HG02938 (cell line): ENCODE measurements around the gene CD177.
"Not testable (repeated sequence)": the region's sequence is repeated elsewhere in the genome, so short reads cannot be mapped to it uniquely, and the experiment has no call there.

ENCODE experiments used
- ATAC-seq: cut with Tn5 transposase; IDR thresholded peaks from one replicate; pipeline ENCODE4 v1.9.1; 2021; ENCODE audit warnings: mild to moderate bottlenecking, moderate library complexity; ENCODE audit not compliant: unreplicated experiment

The CD177 gene

DNA sequence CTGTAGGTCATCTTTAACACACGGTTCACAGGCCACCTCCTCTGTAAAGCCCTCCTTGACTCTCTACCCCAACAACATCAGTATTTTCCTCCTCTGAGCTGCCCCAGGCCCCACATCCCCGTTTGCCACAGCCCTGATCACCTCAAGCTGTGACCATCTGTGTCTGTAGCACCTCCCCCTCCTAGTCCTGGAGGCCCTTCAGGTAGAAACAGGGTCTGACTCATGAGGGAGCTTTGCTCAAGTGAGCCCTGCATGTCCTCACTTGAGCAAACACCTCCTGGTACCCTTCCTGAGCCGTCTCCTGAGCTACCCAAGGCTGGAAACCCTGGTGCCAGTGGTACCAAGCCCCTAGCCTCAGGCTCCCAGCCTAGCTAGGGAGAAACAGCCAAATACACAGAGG, 24.1 kb downstream of the CD177 start:
- not testable (repeated sequence) for ATAC-seq

- ATAC-seq: no peak
These were observed 26.5 kb downstream of the CD177 start for GRCh38 chr19:43380008-43380407.

DNA sequence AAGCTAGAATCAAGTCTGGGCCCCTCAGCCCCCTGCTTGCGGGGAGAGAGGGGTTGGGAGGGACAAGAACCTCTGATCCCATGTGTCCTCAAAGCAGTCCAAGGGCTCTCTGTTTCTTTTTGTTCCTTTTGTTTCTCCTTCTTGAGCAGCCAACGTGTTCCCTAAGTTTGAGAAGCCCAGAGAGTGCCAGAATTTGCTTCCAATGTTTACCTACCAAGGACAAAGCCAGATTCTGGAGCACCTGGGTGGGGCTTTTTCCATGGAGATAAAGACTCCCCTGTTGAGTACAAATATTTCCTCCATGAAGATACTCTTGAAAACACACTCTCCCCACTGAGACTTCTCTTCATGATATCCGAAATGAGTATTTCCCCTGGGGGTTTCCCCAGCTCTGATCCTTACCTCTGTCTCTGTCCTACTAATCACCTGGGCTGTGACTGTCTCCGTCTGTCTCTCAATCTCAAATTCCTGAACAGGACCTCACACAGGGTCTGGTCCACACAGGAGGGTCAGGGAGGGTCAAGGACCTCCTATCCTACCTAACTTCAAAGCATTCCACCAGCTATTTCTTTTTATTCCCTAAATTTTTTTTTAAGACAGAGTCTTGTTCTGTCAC, 27.4 kb downstream of the CD177 start:
- ATAC-seq: no peak

DNA sequence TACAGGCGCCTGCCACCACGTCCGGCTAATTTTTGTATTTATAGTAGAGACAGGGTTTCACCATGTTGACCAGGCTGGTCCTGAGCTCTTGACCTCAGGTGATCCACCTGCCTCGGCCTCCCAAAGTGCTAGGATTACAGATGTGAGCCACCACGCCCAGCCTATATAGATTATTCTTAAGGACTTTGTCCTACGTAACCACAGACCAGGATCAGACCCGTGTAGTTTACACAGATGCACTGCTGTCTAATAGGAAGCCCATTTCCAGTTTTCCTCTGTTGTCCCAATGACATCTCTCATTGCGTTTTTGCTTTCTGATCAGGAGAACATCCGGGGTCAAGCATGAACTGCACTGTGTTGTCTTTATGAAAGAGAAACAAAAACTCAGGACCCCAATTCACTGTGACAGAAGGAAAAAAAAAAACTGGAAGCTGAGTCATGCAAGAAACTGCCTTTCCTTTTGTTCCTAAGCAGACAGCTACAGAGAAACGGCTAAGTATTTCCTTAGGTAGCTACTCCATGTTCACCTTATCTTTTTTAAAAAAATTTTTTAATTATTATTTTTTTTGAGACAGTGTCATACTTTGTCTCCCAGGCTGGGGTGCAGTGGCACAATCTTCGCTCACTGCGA, 29.2 kb downstream of the CD177 start:
- not testable (repeated sequence) for ATAC-seq

- not testable (repeated sequence) for ATAC-seq
These were observed 29.8 kb downstream of the CD177 start for GRCh38 chr19:43383254-43383653.

GRCh38 chr19:43383759-43384158, 30.3 kb downstream of the CD177 start:
- ATAC-seq: not testable (repeated sequence)

GRCh38 chr19:43390903-43391551, 37.5 kb downstream of the CD177 start:
- not testable (repeated sequence) for ATAC-seq

DNA sequence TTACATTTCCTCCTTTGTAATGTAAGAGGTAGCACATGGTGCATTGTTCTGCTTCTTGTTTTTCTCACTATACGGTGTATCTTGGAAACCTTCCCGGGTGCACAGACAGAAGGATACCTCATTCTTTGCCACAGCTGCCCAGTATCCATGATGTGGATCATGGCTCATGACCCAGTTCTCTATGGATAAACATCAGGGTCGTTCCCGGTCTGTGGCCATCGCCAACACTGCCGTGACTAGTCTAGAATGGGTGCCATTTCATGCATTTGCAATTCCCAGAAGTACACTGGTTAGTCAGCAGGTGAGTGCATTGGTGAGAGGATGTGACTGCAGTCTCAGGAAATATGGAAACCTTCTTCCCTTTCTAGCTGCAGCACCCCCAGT, 38.1 kb downstream of the CD177 start:
- not testable (repeated sequence) for ATAC-seq

GRCh38 chr19:43393501-43393900, 40.0 kb downstream of the CD177 start:
- not testable (repeated sequence) for ATAC-seq

DNA sequence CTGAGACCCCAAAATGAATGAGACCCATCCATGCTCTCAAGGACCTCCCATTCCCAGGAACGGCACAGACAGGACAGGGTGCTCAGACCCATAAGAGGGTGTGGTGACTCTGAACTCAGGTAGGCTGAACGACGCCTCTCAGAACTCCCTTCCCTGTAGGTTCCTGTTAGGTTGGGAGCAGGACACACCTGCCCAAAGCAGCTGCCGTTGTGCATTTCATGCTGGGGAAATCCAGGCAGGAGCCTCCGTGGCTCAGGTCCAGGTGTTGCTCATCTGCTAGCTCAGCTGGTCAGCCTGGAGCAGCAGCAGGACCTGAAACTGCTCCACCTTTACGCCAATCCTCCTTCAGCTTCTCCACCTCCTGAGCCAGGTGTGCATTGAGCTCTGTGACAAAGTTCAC, 42.1 kb downstream of the CD177 start:
- no peak for ATAC-seq

- no peak for ATAC-seq
These were observed 52.8 kb downstream of the CD177 start for GRCh38 chr19:43406297-43406696.

- no peak for ATAC-seq
These were observed 54.0 kb downstream of the CD177 start for GRCh38 chr19:43407416-43408005.

- ATAC-seq: no peak
These were observed 54.6 kb downstream of the CD177 start for GRCh38 chr19:43408043-43408442.

DNA sequence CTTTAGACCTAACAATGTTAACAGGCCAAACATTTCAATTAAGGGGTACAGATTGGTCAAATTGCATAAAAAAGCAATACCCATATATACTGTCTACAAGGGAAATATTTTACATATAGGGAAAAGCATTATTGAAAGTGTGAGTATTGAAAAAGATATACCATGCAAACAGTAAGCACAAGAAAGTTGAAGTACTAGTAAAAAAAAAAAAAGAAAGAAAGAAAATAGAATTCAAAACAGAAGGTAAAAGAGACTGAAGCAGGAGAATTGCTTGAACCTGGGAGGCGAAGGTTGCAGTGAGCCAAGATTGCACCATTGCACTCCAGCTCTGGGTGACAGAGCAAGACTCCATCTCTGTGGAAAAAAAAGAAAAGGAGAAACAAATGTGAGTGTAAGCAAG, 55.9 kb downstream of the CD177 start:
- ATAC-seq: no peak

- no peak for ATAC-seq
These were observed 59.0 kb downstream of the CD177 start for GRCh38 chr19:43412441-43412840.
